CD4-positive, alpha-beta T cell treated with Interleukin-21 for 1 hour (primary cell): ENCODE data around the gene FOXQ1.

Source experiments
- DNase-seq: peaks from one replicate; pipeline ENCODE4 v3.0.0-alpha.2; 2020

The FOXQ1 gene, protein sequence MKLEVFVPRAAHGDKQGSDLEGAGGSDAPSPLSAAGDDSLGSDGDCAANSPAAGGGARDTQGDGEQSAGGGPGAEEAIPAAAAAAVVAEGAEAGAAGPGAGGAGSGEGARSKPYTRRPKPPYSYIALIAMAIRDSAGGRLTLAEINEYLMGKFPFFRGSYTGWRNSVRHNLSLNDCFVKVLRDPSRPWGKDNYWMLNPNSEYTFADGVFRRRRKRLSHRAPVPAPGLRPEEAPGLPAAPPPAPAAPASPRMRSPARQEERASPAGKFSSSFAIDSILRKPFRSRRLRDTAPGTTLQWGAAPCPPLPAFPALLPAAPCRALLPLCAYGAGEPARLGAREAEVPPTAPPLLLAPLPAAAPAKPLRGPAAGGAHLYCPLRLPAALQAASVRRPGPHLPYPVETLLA

DNA sequence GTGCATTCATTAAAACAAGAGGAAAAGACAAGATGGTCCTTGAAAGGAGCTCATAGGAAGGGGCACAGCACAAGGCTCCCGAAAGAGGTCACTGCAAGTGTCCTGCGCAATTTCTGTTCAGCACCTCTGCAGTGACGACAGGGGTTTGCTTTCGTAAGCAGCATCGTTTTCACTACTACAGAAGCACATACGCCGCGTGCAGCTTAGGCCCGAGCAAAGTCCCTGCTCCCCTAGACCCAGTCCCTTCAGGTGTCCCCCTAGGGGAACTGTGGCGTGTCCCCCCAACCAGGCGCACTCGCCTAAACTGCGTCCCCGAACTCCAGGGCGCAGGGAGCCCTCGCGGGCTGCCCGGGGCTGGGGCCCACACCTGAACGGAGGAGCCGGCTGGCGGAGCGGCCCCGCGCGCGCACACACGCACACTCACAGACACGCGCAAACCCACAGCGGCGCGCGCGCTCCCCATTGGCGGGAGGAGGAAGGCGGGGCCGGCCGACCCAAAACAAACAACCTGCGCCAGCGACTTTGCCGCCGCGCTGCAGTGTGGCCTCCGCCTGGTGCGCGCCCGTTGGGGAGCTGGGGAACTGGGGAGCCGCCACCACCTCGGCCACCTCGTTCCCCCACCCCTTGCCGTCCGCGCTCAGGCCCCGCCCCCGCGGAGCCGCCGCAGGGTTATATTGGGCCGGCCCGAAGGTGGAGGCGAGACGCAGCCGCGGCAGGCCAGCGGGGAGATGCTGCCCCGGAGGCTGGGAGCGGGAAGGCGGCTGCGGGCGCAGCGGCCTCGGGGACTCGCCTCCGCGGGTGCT, at the start of gene FOXQ1:
TSS of gene FOXQ1 (plus strand) at position 699 of the 803 bp plus-strand sequence. CDS start 607 bp downstream, outside the sequence.
- no peak for DNase-seq

DNA sequence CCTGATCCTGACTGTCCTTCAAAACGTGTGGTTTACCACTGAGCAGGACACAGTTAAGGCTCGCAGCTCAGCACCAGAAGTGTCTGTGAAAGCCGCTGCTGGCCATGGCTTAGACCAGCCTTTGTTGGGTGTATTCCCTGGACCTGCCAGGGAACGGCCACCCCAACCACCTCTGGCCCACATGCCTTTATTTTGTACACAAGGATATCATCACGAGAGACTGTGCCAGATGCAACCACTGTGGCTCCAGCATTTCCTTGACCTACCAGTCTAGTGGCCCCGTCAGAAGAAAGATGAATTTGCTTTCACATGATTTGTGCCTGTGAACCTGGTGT, 49.2 kb upstream of the FOXQ1 start:
- no peak for DNase-seq

DNA sequence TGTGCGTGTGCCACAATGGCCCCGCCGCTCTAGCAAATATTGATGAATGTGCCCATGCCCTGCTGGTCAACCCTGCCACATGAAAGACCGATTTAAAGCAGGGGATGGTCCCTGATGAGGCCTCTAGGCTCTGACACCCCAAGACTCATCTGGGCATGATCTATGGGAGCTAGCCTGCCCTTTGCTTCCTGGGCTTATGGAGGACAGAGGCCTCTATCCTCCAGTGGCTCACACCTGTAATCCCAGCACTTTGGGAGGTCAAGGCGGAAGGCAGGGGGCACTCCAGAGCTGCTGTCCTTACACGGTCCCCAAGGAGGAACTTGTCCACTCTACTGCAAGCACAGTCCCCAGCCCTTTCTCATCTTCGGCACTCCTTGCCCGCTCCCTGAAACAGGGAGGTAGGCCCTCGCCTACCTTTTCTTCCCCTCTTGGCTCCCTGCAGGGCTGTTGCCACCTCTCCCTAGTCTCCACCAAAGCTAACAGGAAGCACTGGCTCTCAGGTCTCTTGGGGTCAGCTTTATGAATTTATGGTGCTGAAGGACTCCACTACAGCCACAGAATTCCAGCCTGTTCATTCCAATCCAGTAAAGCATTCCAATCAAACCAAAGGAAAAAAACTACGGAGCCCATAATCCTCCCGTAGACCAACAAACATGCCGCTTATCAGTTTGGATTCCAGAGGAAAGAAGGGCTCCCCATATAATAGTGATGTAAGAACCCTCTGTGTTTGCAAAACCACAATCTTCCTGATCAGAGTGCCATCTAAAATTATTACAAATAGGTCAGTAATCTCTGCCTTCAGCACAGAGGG, 48.7 kb upstream of the FOXQ1 start:
- no peak for DNase-seq

- no peak for DNase-seq
Observed at GRCh38 chr6:1263850-1264377, 48.0 kb upstream of the FOXQ1 start.

- DNase-seq: no peak
Observed at GRCh38 chr6:1264619-1265445, 47.1 kb upstream of the FOXQ1 start.

DNA sequence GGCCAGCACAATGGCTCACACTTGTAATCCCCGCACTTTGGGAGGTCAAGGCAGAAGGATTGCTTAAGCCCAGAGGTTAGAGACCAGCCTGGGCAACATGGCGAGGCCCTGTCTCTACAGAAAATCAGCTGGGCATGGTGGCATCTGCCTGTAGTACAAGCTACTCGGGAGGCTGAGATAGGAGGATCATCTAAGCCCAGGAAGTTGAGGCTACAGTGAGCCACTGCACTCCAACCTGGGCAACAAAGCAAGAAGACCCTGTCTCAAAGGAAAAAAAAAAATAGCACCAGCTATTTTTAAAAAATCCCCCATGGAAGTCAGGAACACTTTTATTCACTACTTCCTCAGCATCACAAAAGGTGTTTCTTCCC, 45.2 kb upstream of the FOXQ1 start:
- DNase-seq: no peak

GRCh38 chr6:1267057-1267732, 44.7 kb upstream of the FOXQ1 start:
- DNase-seq: no peak

DNA sequence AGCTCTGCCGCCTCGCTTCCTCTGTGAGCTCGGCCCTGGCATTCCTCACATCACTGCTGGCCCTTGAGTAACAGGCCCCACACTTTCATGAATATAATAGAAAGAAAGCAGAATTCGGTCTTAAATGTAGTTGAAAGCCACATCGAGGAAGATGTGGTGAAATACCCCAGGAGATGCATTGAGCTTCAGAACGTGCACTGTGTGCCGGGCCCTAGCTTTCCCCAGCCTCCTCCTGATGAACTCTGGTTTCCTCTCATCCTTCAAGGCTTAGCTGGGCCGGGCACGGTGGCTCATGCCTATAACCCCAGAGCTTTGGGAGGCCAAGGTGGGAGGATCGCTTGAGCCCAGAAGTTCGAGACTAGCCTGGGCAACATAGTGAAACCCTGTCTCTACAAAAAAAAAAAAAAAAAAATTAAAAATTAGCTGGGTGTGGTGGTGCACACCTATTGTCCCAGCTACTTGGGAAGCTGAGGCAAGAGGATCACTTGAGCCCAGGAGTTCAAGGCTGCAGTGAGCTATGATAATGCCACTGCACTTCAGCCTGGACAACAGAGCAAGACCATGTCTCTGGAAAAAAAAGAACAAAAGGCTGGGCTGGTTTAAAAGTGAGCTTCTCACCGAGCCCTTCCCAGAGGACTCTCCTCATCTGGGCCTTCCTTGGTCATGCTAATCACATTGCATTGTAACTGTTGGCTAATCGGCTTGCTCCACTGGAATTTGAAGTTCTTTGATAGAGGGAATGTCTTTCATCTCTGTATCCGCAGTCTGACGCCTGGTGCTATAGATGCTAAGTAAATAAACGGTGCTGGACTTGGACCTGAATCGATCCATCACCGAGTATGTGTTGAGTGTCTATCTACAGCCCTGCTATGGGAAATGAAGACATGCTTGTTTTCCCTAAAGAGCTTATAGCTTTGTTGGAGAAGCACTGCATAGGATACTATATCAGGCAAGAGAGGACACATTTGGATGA, 43.8 kb upstream of the FOXQ1 start:
- no peak for DNase-seq

GRCh38 chr6:1271071-1271763, 40.7 kb upstream of the FOXQ1 start:
- no peak for DNase-seq

DNA sequence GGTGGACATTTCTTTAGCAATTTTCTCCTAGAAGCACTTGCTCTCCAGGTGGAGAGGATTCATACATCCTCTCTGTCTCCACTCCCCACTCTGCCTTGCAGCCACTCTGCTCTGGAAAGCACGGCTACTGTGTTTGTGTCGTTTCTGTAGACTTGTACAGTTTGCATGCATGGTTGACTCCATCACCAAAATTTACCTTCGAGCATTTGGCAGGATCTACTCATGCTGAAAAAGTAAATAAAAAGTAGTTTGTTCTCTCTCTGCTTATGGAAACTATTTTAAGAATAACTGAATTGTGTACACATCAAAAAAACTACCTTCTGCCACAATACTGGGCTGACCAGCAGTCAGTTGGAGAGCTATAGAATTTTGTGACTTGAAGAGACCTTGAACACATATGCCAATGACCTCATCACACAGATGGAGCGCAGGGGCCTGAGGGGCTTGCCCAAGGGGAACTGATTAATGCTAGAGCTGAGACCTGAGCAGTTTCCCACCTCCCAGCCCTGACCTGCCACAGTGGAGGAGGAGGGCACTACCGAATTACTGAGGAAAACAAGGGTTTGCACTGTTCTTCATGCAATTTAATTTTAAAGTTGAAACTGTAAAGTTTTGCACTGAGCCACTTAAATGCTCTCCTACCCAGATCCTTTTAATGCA, 33.7 kb upstream of the FOXQ1 start:
- DNase-seq: no peak

GRCh38 chr6:1279065-1279464, 32.8 kb upstream of the FOXQ1 start:
- no peak for DNase-seq

DNA sequence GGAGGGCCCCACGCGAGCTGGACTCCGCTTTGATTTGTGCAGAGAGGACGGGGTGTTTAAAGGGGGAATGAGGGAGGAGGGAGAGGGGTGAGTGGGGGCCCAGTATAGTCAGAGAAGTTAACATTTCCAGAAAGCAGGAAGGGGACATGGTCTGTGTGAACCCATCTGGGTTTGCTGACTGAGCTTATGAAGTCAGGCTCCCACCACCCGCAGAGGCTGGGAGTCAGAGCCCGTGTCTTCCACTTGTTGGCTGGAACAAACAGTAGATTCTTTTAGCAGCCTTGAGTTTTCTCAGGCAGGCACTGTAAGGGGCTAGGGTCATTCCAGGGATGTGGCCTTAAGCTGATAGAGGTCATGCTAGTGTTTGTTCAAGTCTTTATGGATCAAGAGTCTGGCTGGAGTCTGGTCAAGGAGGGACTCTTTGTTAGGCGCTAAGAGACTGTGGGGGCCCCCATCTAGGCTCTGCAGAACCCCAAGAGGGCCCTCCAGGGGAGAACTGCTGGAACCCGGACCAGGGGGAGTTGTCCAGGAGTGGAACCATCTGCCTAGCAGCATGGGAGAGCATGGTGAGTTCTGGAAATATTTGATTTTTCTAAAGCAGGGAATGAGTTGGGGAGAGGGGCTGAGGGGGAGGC, 31.1 kb upstream of the FOXQ1 start:
- DNase-seq: no peak

DNA sequence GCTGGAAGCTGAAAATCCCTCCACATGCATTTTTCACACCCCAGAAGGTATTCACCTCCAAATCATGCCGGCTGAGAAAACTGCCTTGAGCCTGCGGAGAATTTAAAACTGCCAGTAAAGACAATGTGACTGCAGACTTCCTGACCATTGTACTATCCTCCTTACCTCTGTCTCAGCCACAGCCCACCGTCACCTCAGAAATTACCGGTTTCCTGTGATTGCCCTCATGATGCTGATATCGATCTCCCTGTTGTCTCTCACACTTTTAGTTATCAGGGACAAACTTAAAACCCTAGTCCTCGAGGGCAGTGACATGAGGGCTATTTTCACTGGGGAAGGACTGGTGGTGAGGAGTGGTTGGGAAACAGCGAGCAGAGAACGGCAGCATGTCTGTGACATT, 30.2 kb upstream of the FOXQ1 start:
- no peak for DNase-seq

GRCh38 chr6:1283501-1283900, 28.4 kb upstream of the FOXQ1 start:
- no peak for DNase-seq

DNA sequence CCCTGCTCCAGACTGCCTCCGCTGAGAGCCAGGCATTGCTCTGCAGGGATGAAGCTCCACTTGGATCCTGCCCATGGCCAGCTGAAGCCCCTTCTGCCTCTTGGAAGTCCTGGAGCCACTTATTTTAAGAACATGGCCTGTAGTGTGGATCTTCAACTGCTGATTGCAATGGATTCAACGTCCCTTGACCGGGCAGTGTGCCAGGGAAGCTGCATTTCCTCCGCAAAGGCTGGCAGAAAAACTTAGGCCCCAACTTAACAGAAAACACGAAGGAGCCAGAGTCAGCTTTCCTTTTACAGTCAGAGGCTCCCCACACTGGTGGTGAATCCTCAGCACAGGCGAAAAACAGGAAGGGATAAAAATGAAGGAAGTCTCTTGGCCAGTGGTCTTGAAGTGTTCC, 26.3 kb upstream of the FOXQ1 start:
- no peak for DNase-seq

DNA sequence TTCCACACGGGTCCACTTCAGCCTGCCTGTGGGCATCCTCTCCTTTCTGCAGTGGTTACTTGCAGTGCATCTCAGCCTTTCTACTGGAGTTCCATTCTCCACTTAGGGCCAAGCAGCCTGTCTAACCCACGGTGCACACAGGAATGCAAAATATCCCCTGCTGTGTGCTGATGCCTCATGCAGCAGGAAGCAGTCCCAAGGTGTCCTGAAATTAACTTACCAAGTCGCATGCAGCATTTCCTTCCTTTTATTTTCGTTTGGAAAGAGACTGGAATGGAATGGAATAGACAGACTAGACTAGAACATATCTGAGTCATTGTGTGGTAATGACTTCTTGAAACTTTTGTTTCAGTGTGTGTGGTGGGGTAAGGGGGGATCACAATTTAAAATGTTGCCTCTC, 25.9 kb upstream of the FOXQ1 start:
- DNase-seq: no peak

GRCh38 chr6:1287103-1287591, 24.8 kb upstream of the FOXQ1 start:
- no peak for DNase-seq

GRCh38 chr6:1290086-1290485, 21.8 kb upstream of the FOXQ1 start:
- DNase-seq: no peak

GRCh38 chr6:1290805-1291204, 21.1 kb upstream of the FOXQ1 start:
- no peak for DNase-seq
